ENCODE measurements around the gene ACOXL. TPM values are rescaled to one million over a fixed set of nuclear protein-coding genes. Genes with fewer than 3 reads are reported as not detected.

ACOXL gene
- total and polyA plus RNA-seq, 4 donors: 4.4 to 32.8 (median 12.2) TPM

DNA sequence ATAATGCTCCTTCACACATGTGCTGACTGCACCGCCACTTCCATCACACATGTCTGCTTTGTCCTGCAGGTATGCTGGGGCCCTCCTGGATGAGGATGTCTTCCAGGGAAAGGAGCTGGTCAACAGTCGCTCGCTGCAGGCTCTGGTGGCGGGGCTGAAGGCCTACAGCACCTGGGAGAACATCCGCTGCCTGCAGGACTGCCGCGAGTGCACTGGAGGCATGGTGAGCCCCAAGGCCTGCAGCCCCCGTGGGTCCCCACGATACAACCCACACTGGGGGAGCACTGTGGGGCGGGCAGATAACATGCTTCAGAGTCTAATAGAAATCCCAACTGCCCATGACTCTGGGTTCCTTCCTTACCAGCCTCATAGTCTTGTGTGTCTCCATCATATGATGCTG lies 201.0 kb downstream of the ACOXL start:
- DNase-seq: no peak
- ATAC-seq (ENCODE audit: insufficient read depth, low FRiP score): no peak
- H3K9ac ChIP-seq (ENCODE audit: insufficient read depth in 1 of 2, low read length in 2 of 2): no peak overlapping the region
- no peak overlapping the region for H3K4me3 ChIP-seq
- H3K36me3 ChIP-seq (ENCODE audit: control insufficient read depth in 4 of 4, insufficient read depth in 4 of 4, low read length in 4 of 4): no peaks in the 10 kb centered on the region
- 95 to 96% methylated on average over 10 of the region's 10 CpGs for WGBS, 2 donors
- no peak overlapping the region for H3K27ac ChIP-seq (ENCODE audit: low read depth in 1 of 2, low read length in 1 of 2)
- TF ChIP-seq, protein P1, sequence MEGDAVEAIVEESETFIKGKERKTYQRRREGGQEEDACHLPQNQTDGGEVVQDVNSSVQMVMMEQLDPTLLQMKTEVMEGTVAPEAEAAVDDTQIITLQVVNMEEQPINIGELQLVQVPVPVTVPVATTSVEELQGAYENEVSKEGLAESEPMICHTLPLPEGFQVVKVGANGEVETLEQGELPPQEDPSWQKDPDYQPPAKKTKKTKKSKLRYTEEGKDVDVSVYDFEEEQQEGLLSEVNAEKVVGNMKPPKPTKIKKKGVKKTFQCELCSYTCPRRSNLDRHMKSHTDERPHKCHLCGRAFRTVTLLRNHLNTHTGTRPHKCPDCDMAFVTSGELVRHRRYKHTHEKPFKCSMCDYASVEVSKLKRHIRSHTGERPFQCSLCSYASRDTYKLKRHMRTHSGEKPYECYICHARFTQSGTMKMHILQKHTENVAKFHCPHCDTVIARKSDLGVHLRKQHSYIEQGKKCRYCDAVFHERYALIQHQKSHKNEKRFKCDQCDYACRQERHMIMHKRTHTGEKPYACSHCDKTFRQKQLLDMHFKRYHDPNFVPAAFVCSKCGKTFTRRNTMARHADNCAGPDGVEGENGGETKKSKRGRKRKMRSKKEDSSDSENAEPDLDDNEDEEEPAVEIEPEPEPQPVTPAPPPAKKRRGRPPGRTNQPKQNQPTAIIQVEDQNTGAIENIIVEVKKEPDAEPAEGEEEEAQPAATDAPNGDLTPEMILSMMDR (IDR thresholded peaks at IDR 0.05; ENCODE audit: control extremely low read depth, extremely low read depth): no peak
- peaks cover 0 to 9% (median 0%) of the 10 kb centered on the region in 5 donors for H3K4me1 ChIP-seq (ENCODE audit: control insufficient read depth in 5 of 5, insufficient read depth in 5 of 5, low read length in 5 of 5)
- H3K27me3 ChIP-seq (ENCODE audit: control insufficient read depth in 3 of 3, insufficient read depth in 3 of 3, low read length in 2 of 3): no peaks in the 10 kb centered on the region
- H3K9me3 ChIP-seq (ENCODE audit: control insufficient read depth in 4 of 4, insufficient read depth in 3 of 4, low read length in 3 of 4): peaks cover 0 to 8% (median 3%) of the 10 kb centered on the region in 4 donors

DNA sequence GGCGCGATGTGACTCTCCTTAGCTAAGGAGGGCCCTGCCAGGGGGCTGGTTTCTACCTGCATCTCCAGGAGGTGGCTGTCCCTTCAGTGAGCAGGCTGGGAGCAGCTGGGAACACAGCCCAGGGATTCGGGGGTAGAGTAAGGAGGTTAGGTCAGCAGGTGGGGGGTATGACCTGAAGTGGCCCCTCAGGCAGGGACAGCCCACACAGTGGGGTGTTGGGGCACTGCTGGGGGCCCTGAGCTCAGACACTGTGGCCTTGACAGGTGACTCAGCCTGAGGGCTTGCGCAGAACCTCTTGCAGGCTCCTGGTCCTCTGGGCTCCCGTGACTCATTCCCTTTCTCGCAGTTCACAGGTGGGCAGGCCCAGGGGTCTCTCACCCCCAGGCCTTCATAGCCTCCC lies 202.6 kb downstream of the ACOXL start:
- Histone ChIP-seq H3K27me3 (ENCODE audit: control insufficient read depth in 3 of 3, insufficient read depth in 3 of 3, low read length in 2 of 3) (no peaks in the 10 kb centered on the region), H3K36me3 (ENCODE audit: control insufficient read depth in 4 of 4, insufficient read depth in 4 of 4, low read length in 4 of 4) (no peaks in the 10 kb centered on the region), H3K9ac (ENCODE audit: insufficient read depth in 1 of 2, low read length in 2 of 2) (no peak overlapping the region), H3K9me3 (ENCODE audit: control insufficient read depth in 4 of 4, insufficient read depth in 3 of 4, low read length in 3 of 4) (peaks cover 0 to 3% (median under 1%) of the 10 kb centered on the region in 4 donors), H3K4me1 (ENCODE audit: control insufficient read depth in 5 of 5, insufficient read depth in 5 of 5, low read length in 5 of 5) (peaks cover 0 to 15% (median 0%) of the 10 kb centered on the region in 5 donors), H3K27ac (ENCODE audit: low read depth in 1 of 2, low read length in 1 of 2) (no peak overlapping the region), H3K4me3 (no peak overlapping the region)
- TF ChIP-seq, protein P1 (IDR thresholded peaks at IDR 0.05; ENCODE audit: control extremely low read depth, extremely low read depth): no peak
- ATAC-seq (ENCODE audit: insufficient read depth, low FRiP score) (no peak), DNase-seq (no peak)
- 92 to 93% methylated on average over 6 of the region's 6 CpGs for WGBS, 2 donors

DNA sequence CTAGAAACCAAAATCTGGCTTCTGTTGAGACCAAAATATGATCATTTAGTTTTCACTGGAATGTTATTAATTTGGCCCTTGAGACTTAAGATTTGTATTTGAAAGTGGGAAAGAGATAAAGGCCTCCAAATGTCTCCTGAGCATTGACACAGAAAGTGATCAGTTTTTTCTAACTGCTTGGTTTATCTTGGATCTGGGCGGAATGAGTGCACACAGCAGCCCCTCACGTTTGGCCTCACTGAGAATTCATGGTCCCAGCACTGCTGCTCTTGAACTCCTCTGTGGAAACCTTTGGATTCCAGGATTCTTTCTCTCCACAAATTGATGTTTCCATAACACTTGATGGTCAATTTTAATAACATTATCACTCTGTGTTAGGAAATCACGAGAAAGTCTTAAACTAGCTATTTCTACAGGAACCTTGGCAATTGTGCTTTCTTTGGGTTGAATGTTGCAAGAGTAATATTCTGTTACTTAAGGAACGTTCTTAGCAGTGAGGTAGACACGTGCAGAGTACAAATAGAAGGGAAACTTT lies 208.1 kb downstream of the ACOXL start:
- DNase-seq (peak in 2 of 3 donors; percentile 53 to 65), ATAC-seq (ENCODE audit: insufficient read depth, low FRiP score) (no peak)
- no peaks in the 10 kb centered on the region for H3K36me3 ChIP-seq (ENCODE audit: control insufficient read depth in 4 of 4, insufficient read depth in 4 of 4, low read length in 4 of 4)
- H3K9me3 ChIP-seq (ENCODE audit: control insufficient read depth in 4 of 4, insufficient read depth in 3 of 4, low read length in 3 of 4): no peaks in the 10 kb centered on the region
- H3K4me3 ChIP-seq: no peak overlapping the region
- H3K9ac ChIP-seq (ENCODE audit: insufficient read depth in 1 of 2, low read length in 2 of 2): no peak overlapping the region
- 50 to 62% methylated on average over 5 of the region's 5 CpGs for WGBS, 2 donors
- H3K4me1 ChIP-seq (ENCODE audit: control insufficient read depth in 5 of 5, insufficient read depth in 5 of 5, low read length in 5 of 5): peaks cover 0 to 34% (median 4%) of the 10 kb centered on the region in 5 donors
- H3K27me3 ChIP-seq (ENCODE audit: control insufficient read depth in 3 of 3, insufficient read depth in 3 of 3, low read length in 2 of 3): no peaks in the 10 kb centered on the region
- TF ChIP-seq, protein P1 (IDR thresholded peaks at IDR 0.05; ENCODE audit: control extremely low read depth, extremely low read depth): no peak
- H3K27ac ChIP-seq (ENCODE audit: low read depth in 1 of 2, low read length in 1 of 2): no peak overlapping the region

DNA sequence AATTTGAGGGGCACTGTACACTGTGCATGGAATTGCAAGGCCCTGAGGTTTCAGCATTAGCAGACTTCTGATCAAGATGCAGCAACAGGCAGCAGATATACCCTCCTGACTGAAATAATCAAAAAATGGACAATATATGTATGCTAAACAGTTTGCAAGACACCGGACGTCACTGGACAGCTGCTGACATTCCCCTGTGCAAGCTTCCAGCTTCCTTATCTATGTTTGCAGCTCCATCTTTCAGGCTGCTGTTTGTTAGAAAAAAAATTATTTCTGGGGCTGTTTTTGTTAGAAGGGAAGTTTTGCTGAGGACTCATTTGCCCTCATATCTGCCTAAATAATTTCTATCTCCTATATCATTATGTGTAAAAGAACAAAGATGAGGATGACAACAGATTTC lies 208.9 kb downstream of the ACOXL start:
- WGBS, 2 donors: 58 to 64% methylated on average over 2 of the region's 2 CpGs
- Histone ChIP-seq H3K27me3 (ENCODE audit: control insufficient read depth in 3 of 3, insufficient read depth in 3 of 3, low read length in 2 of 3) (no peaks in the 10 kb centered on the region), H3K9me3 (ENCODE audit: control insufficient read depth in 4 of 4, insufficient read depth in 3 of 4, low read length in 3 of 4) (no peaks in the 10 kb centered on the region), H3K4me3 (no peak overlapping the region), H3K4me1 (ENCODE audit: control insufficient read depth in 5 of 5, insufficient read depth in 5 of 5, low read length in 5 of 5) (peaks cover 0 to 34% (median 4%) of the 10 kb centered on the region in 5 donors), H3K9ac (ENCODE audit: insufficient read depth in 1 of 2, low read length in 2 of 2) (no peak overlapping the region), H3K27ac (ENCODE audit: low read depth in 1 of 2, low read length in 1 of 2) (no peak overlapping the region), H3K36me3 (ENCODE audit: control insufficient read depth in 4 of 4, insufficient read depth in 4 of 4, low read length in 4 of 4) (no peaks in the 10 kb centered on the region)
- peak; percentile 31 to 63 (median 51) for DNase-seq
- no peak for ATAC-seq (ENCODE audit: insufficient read depth, low FRiP score)
- TF ChIP-seq, protein P1 (IDR thresholded peaks at IDR 0.05; ENCODE audit: control extremely low read depth, extremely low read depth): no peak

Data from lung (tissue), 12 donors.